Measurements from ENCODE around the gene BCR.

The BCR gene

GRCh38 chr22:23216461-23217170, 36.3 kb downstream of the BCR start:
- H3K4me1 ChIP-seq (ENCODE audit: control insufficient read depth, insufficient read depth, low read length), result peaks cover 17% of the 10 kb centered on the region
- no peaks in the 10 kb centered on the region for H3K36me3 ChIP-seq (ENCODE audit: control insufficient read depth, insufficient read depth, low read length)
- H3K9ac ChIP-seq (ENCODE audit: low read depth, low read length), result no peak overlapping the region

GRCh38 chr22:23217171-23218052, 37.1 kb downstream of the BCR start:
- H3K4me3 ChIP-seq (ENCODE audit: low read depth, low read length), result no peak overlapping the region
- no peak overlapping the region for H3K9ac ChIP-seq (ENCODE audit: low read depth, low read length)
- H3K27me3 ChIP-seq (ENCODE audit: control insufficient read depth, insufficient read depth, low read length), result no peaks in the 10 kb centered on the region
- H3K9me3 ChIP-seq (ENCODE audit: control insufficient read depth, insufficient read depth, low read length), result no peaks in the 10 kb centered on the region
- H3K4me1 ChIP-seq (ENCODE audit: control insufficient read depth, insufficient read depth, low read length), result peaks cover 17% of the 10 kb centered on the region
- H3K36me3 ChIP-seq (ENCODE audit: control insufficient read depth, insufficient read depth, low read length), result no peaks in the 10 kb centered on the region

More at GRCh38 chr22:23216461-23217170, 36.3 kb downstream of the BCR start:
- Histone ChIP-seq H3K27me3 (ENCODE audit: control insufficient read depth, insufficient read depth, low read length) (no peaks in the 10 kb centered on the region), H3K9me3 (ENCODE audit: control insufficient read depth, insufficient read depth, low read length) (no peaks in the 10 kb centered on the region), H3K4me3 (ENCODE audit: low read depth, low read length) (no peak overlapping the region)

- peak overlapping the region; percentile 5 for H3K4me3 ChIP-seq (ENCODE audit: low read depth, low read length)
- no peaks in the 10 kb centered on the region for H3K27me3 ChIP-seq (ENCODE audit: control insufficient read depth, insufficient read depth, low read length)
- H3K9me3 ChIP-seq (ENCODE audit: control insufficient read depth, insufficient read depth, low read length), result no peaks in the 10 kb centered on the region
- H3K9ac ChIP-seq (ENCODE audit: low read depth, low read length), result peak overlapping the region; percentile 29
- H3K4me1 ChIP-seq (ENCODE audit: control insufficient read depth, insufficient read depth, low read length), result peaks cover 17% of the 10 kb centered on the region
- no peaks in the 10 kb centered on the region for H3K36me3 ChIP-seq (ENCODE audit: control insufficient read depth, insufficient read depth, low read length)
Measured at GRCh38 chr22:23218053-23218866, 38.0 kb downstream of the BCR start.

- Histone ChIP-seq H3K9me3 (ENCODE audit: control insufficient read depth, insufficient read depth, low read length) (no peaks in the 10 kb centered on the region), H3K9ac (ENCODE audit: low read depth, low read length) (no peak overlapping the region), H3K4me1 (ENCODE audit: control insufficient read depth, insufficient read depth, low read length) (peaks cover 17% of the 10 kb centered on the region), H3K36me3 (ENCODE audit: control insufficient read depth, insufficient read depth, low read length) (no peaks in the 10 kb centered on the region), H3K4me3 (ENCODE audit: low read depth, low read length) (peak overlapping the region; percentile 5), H3K27me3 (ENCODE audit: control insufficient read depth, insufficient read depth, low read length) (no peaks in the 10 kb centered on the region)
Measured at GRCh38 chr22:23218867-23219251, 38.5 kb downstream of the BCR start.

- Histone ChIP-seq H3K9me3 (ENCODE audit: control insufficient read depth, insufficient read depth, low read length) (no peaks in the 10 kb centered on the region), H3K9ac (ENCODE audit: low read depth, low read length) (peak overlapping the region; percentile 38), H3K4me3 (ENCODE audit: low read depth, low read length) (no peak overlapping the region), H3K27me3 (ENCODE audit: control insufficient read depth, insufficient read depth, low read length) (no peaks in the 10 kb centered on the region), H3K4me1 (ENCODE audit: control insufficient read depth, insufficient read depth, low read length) (peaks cover 17% of the 10 kb centered on the region), H3K36me3 (ENCODE audit: control insufficient read depth, insufficient read depth, low read length) (no peaks in the 10 kb centered on the region)
Measured at GRCh38 chr22:23219317-23219716, 39.0 kb downstream of the BCR start.

GRCh38 chr22:23219822-23220484, 39.6 kb downstream of the BCR start:
- H3K4me1 ChIP-seq (ENCODE audit: control insufficient read depth, insufficient read depth, low read length), result peaks cover 17% of the 10 kb centered on the region
- H3K27me3 ChIP-seq (ENCODE audit: control insufficient read depth, insufficient read depth, low read length), result no peaks in the 10 kb centered on the region
- peak overlapping the region; percentile 38 for H3K9ac ChIP-seq (ENCODE audit: low read depth, low read length)
- H3K4me3 ChIP-seq (ENCODE audit: low read depth, low read length), result no peak overlapping the region
- H3K9me3 ChIP-seq (ENCODE audit: control insufficient read depth, insufficient read depth, low read length), result no peaks in the 10 kb centered on the region
- no peaks in the 10 kb centered on the region for H3K36me3 ChIP-seq (ENCODE audit: control insufficient read depth, insufficient read depth, low read length)

GRCh38 chr22:23220485-23221350, 40.4 kb downstream of the BCR start:
- Histone ChIP-seq H3K36me3 (ENCODE audit: control insufficient read depth, insufficient read depth, low read length) (no peaks in the 10 kb centered on the region), H3K27me3 (ENCODE audit: control insufficient read depth, insufficient read depth, low read length) (no peaks in the 10 kb centered on the region), H3K9ac (ENCODE audit: low read depth, low read length) (no peak overlapping the region), H3K4me1 (ENCODE audit: control insufficient read depth, insufficient read depth, low read length) (peaks cover 23% of the 10 kb centered on the region), H3K4me3 (ENCODE audit: low read depth, low read length) (no peak overlapping the region), H3K9me3 (ENCODE audit: control insufficient read depth, insufficient read depth, low read length) (no peaks in the 10 kb centered on the region)

GRCh38 chr22:23221351-23221804, 41.1 kb downstream of the BCR start:
- H3K9me3 ChIP-seq (ENCODE audit: control insufficient read depth, insufficient read depth, low read length), result no peaks in the 10 kb centered on the region
- no peak overlapping the region for H3K4me3 ChIP-seq (ENCODE audit: low read depth, low read length)
- H3K27me3 ChIP-seq (ENCODE audit: control insufficient read depth, insufficient read depth, low read length), result no peaks in the 10 kb centered on the region
- H3K4me1 ChIP-seq (ENCODE audit: control insufficient read depth, insufficient read depth, low read length), result peaks cover 26% of the 10 kb centered on the region
- no peak overlapping the region for H3K9ac ChIP-seq (ENCODE audit: low read depth, low read length)
- no peaks in the 10 kb centered on the region for H3K36me3 ChIP-seq (ENCODE audit: control insufficient read depth, insufficient read depth, low read length)

- Histone ChIP-seq H3K4me1 (ENCODE audit: control insufficient read depth, insufficient read depth, low read length) (peaks cover 27% of the 10 kb centered on the region), H3K9ac (ENCODE audit: low read depth, low read length) (no peak overlapping the region), H3K27me3 (ENCODE audit: control insufficient read depth, insufficient read depth, low read length) (no peaks in the 10 kb centered on the region), H3K9me3 (ENCODE audit: control insufficient read depth, insufficient read depth, low read length) (no peaks in the 10 kb centered on the region), H3K36me3 (ENCODE audit: control insufficient read depth, insufficient read depth, low read length) (no peaks in the 10 kb centered on the region), H3K4me3 (ENCODE audit: low read depth, low read length) (no peak overlapping the region)
Measured at GRCh38 chr22:23222033-23222792, 41.9 kb downstream of the BCR start.
